ENCODE results near the gene SURF2. TPM values are rescaled to one million over a fixed set of nuclear protein-coding genes. Genes with fewer than 3 reads are reported as not detected.

Gene SURF2
- total RNA-seq, 1 experiment from 2014 or later = 42.0 TPM

GRCh38 chr9:133380734-133381133 is 24.4 kb downstream of the SURF2 start:
- Histone ChIP-seq H3K27me3 (replicated peaks; ENCODE audit: insufficient read depth, low read depth, low read length, poor library complexity) (no peaks in the 10 kb centered on the region), H3K27ac (ENCODE audit: low read depth, low read length, poor library complexity, severe bottlenecking) (no peak overlapping the region), H3K36me3 (ENCODE audit: insufficient read depth, low read length, poor library complexity, severe bottlenecking) (no peaks in the 10 kb centered on the region), H3K4me1 (ENCODE audit: insufficient read depth, low read length, poor library complexity, severe bottlenecking) (peaks cover 21% of the 10 kb centered on the region), H3K9me3 (ENCODE audit: low read depth, low read length, poor library complexity, severe bottlenecking) (no peaks in the 10 kb centered on the region), H3K4me3 (ENCODE audit: low read depth, low read length, poor library complexity, severe bottlenecking) (no peak overlapping the region)
- BruUV-seq (replicated peaks) = no TSS peak
- DNase-seq (ENCODE audit: low spot score) = no peak
- intact Hi-C loops (cut with micrococcal nuclease; ENCODE audit: unreplicated experiment) = no loop called here
- TF ChIP-seq CTCF (conservative IDR thresholded peaks at IDR 0.05; ENCODE audit: low read depth, low read length) (no peak), EZH2 (IDR thresholded peaks at IDR 0.05; ENCODE audit: borderline replicate concordance, low read depth, low read length, poor library complexity, severe bottlenecking) (no peak)
- ChIA-PET POLR2A (ENCODE audit: low non-redundant PET) (no interaction called here), CTCF (interaction anchor here (0.7 kb wide), 1 partner anchor 53 kb away, joined by 5 read pairs; no protein-coding TSS in a partner anchor)

- no peaks in the 10 kb centered on the region for H3K27me3 ChIP-seq (replicated peaks; ENCODE audit: insufficient read depth, low read depth, low read length, poor library complexity)
- H3K4me3 ChIP-seq (ENCODE audit: low read depth, low read length, poor library complexity, severe bottlenecking) = no peak overlapping the region
- CTCF ChIA-PET = no interaction called here
- intact Hi-C loops (cut with micrococcal nuclease; ENCODE audit: unreplicated experiment) = no loop called here
- H3K36me3 ChIP-seq (ENCODE audit: insufficient read depth, low read length, poor library complexity, severe bottlenecking) = no peaks in the 10 kb centered on the region
- H3K9me3 ChIP-seq (ENCODE audit: low read depth, low read length, poor library complexity, severe bottlenecking) = no peaks in the 10 kb centered on the region
- no peak for DNase-seq (ENCODE audit: low spot score)
- POLR2A ChIA-PET (ENCODE audit: low non-redundant PET) = no interaction called here
- TF ChIP-seq CTCF (conservative IDR thresholded peaks at IDR 0.05; ENCODE audit: low read depth, low read length) (no peak), EZH2 (IDR thresholded peaks at IDR 0.05; ENCODE audit: borderline replicate concordance, low read depth, low read length, poor library complexity, severe bottlenecking) (no peak)
- H3K27ac ChIP-seq (ENCODE audit: low read depth, low read length, poor library complexity, severe bottlenecking) = no peak overlapping the region
- BruUV-seq (replicated peaks) = no TSS peak
- peaks cover 7% of the 10 kb centered on the region for H3K4me1 ChIP-seq (ENCODE audit: insufficient read depth, low read length, poor library complexity, severe bottlenecking)
These were observed 26.3 kb downstream of the SURF2 start for GRCh38 chr9:133382507-133383141.

GRCh38 chr9:133383438-133383837 is 27.1 kb downstream of the SURF2 start:
- Histone ChIP-seq H3K27me3 (replicated peaks; ENCODE audit: insufficient read depth, low read depth, low read length, poor library complexity) (no peaks in the 10 kb centered on the region), H3K4me1 (ENCODE audit: insufficient read depth, low read length, poor library complexity, severe bottlenecking) (no peaks in the 10 kb centered on the region), H3K36me3 (ENCODE audit: insufficient read depth, low read length, poor library complexity, severe bottlenecking) (no peaks in the 10 kb centered on the region), H3K9me3 (ENCODE audit: low read depth, low read length, poor library complexity, severe bottlenecking) (no peaks in the 10 kb centered on the region), H3K27ac (ENCODE audit: low read depth, low read length, poor library complexity, severe bottlenecking) (no peak overlapping the region), H3K4me3 (ENCODE audit: low read depth, low read length, poor library complexity, severe bottlenecking) (no peak overlapping the region)
- CTCF ChIA-PET = no interaction called here
- intact Hi-C loops (cut with micrococcal nuclease; ENCODE audit: unreplicated experiment) = no loop called here
- no peak for TF ChIP-seq CTCF (conservative IDR thresholded peaks at IDR 0.05; ENCODE audit: low read depth, low read length)
- DNase-seq (ENCODE audit: low spot score) = no peak
- BruUV-seq (replicated peaks) = no TSS peak
- POLR2A ChIA-PET (ENCODE audit: low non-redundant PET) = no interaction called here
